ENCODE data around the gene TBX2. TPM values are rescaled to one million over a fixed set of nuclear protein-coding genes. Genes with fewer than 3 reads are reported as not detected.
A peak's percentile ranks its signal among the peaks of the same experiment; 100 is the strongest.
"Not testable (repeated sequence)": the region's sequence is repeated elsewhere in the genome, so short reads cannot be mapped to it uniquely, and the experiment has no call there.

Gene TBX2
- total RNA-seq, 1 donor from 2014 or later = 55.9 TPM

- Mint-ChIP-seq H3K4me1 (ENCODE audit: unreplicated experiment) (peaks cover 11% of the 10 kb centered on the region), H3K27me3 (peaks cover 58% of the 10 kb centered on the region), H3K27ac (no peak overlapping the region), H3K36me3 (no peaks in the 10 kb centered on the region), H3K4me3 (no peak overlapping the region), H3K9me3 (peaks cover 13% of the 10 kb centered on the region)
- no peak for TF ChIP-seq CTCF (conservative IDR thresholded peaks at IDR 0.05)
- no peak for DNase-seq (ENCODE audit: extremely low spot score, unreplicated experiment)
Measured at GRCh38 chr17:61440697-61441096, 41.1 kb downstream of the TBX2 start.

DNA sequence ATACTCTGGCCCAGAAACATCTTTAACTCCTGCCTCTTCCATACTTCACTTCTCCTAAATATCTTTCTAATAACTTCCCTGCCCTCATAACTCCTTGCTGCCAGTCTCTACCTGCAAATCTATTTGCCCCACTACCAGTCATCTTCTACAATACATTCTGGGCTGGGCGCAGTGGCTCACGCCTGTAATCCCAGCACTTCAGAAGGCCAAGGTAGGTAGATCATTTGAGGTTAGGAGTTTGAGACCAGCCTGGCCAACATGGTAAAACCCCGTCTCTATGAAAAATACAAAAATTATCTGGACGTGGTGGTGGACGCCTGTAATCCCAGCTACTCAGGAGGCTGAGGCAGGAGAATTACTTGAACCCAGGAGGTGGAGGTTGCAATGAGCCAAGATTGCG, 41.9 kb downstream of the TBX2 start:
- peaks cover 61% of the 10 kb centered on the region for H3K27me3 Mint-ChIP-seq
- H3K27ac Mint-ChIP-seq = not testable (repeated sequence)

GRCh38 chr17:61442136-61442775, 42.6 kb downstream of the TBX2 start:
- no peak for TF ChIP-seq CTCF (conservative IDR thresholded peaks at IDR 0.05)
- no peaks in the 10 kb centered on the region for H3K36me3 Mint-ChIP-seq
- DNase-seq (ENCODE audit: extremely low spot score, unreplicated experiment) = no peak
- H3K27ac Mint-ChIP-seq = no peak overlapping the region
- no peak overlapping the region for H3K4me3 Mint-ChIP-seq
- H3K27me3 Mint-ChIP-seq = peaks cover 65% of the 10 kb centered on the region
- H3K4me1 Mint-ChIP-seq (ENCODE audit: unreplicated experiment) = peaks cover 11% of the 10 kb centered on the region
- peaks cover 4% of the 10 kb centered on the region for H3K9me3 Mint-ChIP-seq

More for the DNA sequence above, 41.9 kb downstream of the TBX2 start:
- H3K4me3 Mint-ChIP-seq; DNase-seq (ENCODE audit: extremely low spot score, unreplicated experiment); H3K36me3 Mint-ChIP-seq; H3K9me3 Mint-ChIP-seq: not testable (repeated sequence)
- H3K4me1 Mint-ChIP-seq (ENCODE audit: unreplicated experiment) = peaks cover 11% of the 10 kb centered on the region

- H3K9me3 Mint-ChIP-seq = no peaks in the 10 kb centered on the region
- peaks cover 11% of the 10 kb centered on the region for H3K4me1 Mint-ChIP-seq (ENCODE audit: unreplicated experiment)
- DNase-seq (ENCODE audit: extremely low spot score, unreplicated experiment) = no peak
- H3K36me3 Mint-ChIP-seq = no peaks in the 10 kb centered on the region
- H3K4me3 Mint-ChIP-seq = no peak overlapping the region
- no peak for TF ChIP-seq CTCF (conservative IDR thresholded peaks at IDR 0.05)
- peaks cover 66% of the 10 kb centered on the region for H3K27me3 Mint-ChIP-seq
- peak overlapping the region; percentile 15 for H3K27ac Mint-ChIP-seq
Measured at GRCh38 chr17:61442878-61443474, 43.3 kb downstream of the TBX2 start.

GRCh38 chr17:61443475-61443882, 43.8 kb downstream of the TBX2 start:
- H3K9me3 Mint-ChIP-seq = no peaks in the 10 kb centered on the region
- H3K36me3 Mint-ChIP-seq = no peaks in the 10 kb centered on the region
- peaks cover 11% of the 10 kb centered on the region for H3K4me1 Mint-ChIP-seq (ENCODE audit: unreplicated experiment)
- no peak for TF ChIP-seq CTCF (conservative IDR thresholded peaks at IDR 0.05)
- peaks cover 67% of the 10 kb centered on the region for H3K27me3 Mint-ChIP-seq
- no peak for DNase-seq (ENCODE audit: extremely low spot score, unreplicated experiment)
- H3K27ac Mint-ChIP-seq = no peak overlapping the region
- no peak overlapping the region for H3K4me3 Mint-ChIP-seq

DNA sequence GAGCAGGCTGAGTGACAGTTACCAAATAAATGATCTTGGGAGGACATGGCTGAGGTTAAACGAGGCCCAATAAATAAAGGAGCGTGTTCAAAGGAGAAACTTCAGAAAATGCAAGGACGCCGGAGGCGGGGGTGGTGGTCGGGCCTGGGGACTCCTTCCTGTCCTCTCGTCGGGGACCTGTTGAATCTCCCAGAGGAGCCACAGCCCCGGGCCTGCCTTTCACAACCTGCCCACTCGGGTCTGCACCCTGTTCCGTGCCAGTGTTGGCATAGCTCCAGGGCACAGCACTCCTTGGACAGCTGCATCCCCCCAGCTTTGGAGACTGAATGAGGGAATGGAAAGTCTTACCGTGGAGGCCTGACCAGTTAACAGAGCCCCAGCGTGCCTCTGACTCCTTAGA, 44.4 kb downstream of the TBX2 start:
- Mint-ChIP-seq H3K9me3 (no peaks in the 10 kb centered on the region), H3K36me3 (no peaks in the 10 kb centered on the region), H3K27me3 (peaks cover 67% of the 10 kb centered on the region), H3K27ac (no peak overlapping the region), H3K4me1 (ENCODE audit: unreplicated experiment) (peaks cover 11% of the 10 kb centered on the region), H3K4me3 (no peak overlapping the region)
- TF ChIP-seq CTCF (conservative IDR thresholded peaks at IDR 0.05) = no peak
- DNase-seq (ENCODE audit: extremely low spot score, unreplicated experiment) = no peak

Measured in type B pancreatic cell (in vitro differentiated cells).